NCI-H524 (cell line): ENCODE measurements around the gene GPR162.
A peak's percentile ranks its signal among the peaks of the same experiment; 100 is the strongest.
"Not testable (repeated sequence)": the region's sequence is repeated elsewhere in the genome, so short reads cannot be mapped to it uniquely, and the experiment has no call there.

Source experiments
- DNase-seq, 2 experiments: peaks; one replicate each; lab custom pipeline; 2025; lab: John Stamatoyannopoulos, UW

Gene GPR162

DNA sequence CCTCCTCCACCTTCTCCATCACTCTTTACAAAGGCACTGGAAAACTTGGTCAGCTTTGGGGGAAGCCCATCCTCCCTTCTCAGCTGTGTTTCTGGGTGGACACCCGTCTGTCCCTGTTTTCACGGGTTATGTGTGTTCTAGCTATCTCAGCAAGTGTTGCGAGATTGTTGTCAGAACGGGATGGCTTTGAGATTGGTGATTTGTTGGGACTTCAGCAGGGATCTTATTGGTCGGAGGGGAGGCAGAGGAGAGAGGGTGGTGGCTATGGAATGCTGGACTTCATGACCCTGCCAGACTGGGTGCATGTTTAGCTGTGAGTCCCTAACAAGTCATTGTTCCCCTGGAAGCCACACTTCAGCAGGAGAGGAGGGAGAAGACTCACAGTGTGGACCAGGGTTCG lies 32.4 kb downstream of the GPR162 start:
- no peak for DNase-seq

- DNase-seq = no peak
Observed at GRCh38 chr12:6855322-6855721, 33.7 kb downstream of the GPR162 start.

DNA sequence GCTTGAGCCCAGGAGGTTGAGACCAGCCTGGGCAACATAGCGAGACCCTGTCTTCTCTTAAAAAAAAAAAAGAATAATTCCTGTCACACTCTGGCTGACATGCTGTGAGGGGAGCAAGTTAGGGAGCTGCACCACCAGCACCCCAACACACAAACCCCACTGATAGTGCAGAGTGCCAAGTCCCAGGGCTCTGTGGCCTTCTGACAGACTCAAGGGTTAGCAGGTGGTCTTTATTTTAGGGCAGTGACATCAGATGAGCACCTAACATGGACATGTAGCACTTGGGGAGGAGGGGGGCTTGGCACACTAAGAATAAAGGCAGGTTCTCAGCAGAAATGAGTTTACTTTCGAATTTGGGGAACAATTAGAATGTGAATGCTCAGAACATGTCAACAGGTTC lies 37.2 kb downstream of the GPR162 start:
- no peak for DNase-seq

DNA sequence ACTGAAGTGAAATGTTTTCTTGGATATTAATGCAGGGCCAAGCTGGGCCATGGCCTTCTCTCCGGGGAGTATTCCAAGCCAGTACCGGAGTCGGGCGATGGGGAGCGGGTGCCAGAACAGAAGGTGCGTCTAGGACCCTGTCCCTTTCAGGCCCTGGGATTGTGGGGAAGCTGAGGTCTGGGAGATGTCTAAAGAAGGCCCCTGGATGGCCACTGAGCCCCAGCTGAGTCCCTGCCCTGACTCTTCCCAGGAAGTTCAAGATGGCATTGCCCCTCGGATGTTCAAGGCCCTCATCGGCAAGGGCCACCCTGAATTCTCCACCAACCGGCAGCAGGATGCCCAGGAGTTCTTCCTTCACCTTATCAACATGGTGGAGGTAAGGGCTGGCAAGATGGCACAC lies 38.5 kb downstream of the GPR162 start:
- DNase-seq = no peak

DNA sequence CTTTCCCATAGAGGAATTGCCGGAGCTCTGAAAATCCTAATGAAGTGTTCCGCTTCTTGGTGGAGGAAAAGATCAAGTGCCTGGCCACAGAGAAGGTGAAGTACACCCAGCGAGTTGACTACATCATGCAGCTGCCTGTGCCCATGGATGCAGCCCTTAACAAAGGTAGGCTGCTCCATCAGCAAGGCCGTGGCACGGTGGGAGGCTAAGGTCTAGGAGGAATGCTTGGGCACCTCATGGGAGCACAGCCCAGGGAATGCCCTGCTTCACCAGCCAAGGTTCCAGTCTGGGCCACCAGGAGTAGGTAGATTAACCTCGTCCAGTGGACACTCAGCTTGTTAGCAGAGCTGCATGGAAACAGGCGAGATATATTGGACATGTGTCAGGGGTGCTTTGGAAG lies 39.3 kb downstream of the GPR162 start:
- no peak for DNase-seq

DNA sequence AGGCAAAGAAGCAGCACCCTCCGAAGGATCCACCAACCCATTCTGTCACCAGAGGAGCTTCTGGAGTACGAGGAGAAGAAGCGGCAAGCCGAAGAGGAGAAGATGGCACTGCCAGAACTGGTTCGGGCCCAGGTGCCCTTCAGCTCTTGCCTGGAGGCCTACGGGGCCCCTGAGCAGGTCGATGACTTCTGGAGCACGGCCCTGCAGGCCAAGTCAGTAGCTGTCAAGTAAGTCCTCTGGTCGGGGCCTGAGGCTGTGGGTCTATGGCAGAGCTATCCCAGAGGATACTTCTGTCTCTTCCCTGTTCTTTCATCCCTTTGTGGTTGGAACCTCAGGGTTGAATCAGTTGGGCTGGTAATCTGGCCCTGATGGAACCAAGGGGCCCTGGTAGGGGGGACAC lies 39.8 kb downstream of the GPR162 start:
- DNase-seq = no peak

DNA sequence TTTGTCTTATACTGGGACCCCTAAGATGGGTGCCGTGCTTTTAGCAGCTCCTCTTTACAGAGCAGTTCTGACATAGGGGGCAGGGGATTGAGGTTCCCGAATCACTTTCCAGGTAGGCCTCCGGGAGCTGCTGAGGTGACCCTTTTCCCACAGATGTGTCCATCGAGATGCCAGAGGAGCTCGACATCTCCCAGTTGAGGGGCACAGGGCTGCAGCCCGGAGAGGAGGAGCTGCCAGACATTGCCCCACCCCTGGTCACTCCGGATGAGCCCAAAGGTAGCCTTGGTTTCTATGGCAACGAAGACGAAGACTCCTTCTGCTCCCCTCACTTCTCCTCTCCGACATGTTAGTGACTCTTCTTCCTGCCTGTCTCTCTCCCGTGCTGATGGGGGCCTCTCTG lies 41.4 kb downstream of the GPR162 start:
- DNase-seq = no peak

- DNase-seq = no peak
Observed at GRCh38 chr12:6863586-6864321, 42.1 kb downstream of the GPR162 start.

DNA sequence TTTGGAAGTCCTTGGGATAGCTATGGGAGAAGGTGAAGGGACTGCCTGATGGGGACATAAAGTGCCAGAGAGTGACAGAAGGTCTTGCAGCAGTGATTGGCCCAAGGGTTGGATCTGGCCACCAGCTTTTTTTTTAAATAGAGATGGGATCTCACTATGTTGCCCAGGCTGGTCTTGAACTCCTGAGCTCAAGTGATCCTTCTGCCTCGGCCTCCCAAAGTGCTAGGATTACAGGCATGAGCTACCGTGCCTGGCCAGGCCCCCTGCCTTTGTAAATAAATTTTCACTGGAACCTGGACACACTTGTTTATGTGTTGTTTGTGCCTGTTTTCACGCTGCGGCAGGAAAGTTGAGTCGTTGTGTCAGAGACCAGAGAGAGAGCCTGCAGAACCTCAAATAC lies 43.7 kb downstream of the GPR162 start:
- DNase-seq = not testable (repeated sequence)

GRCh38 chr12:6866163-6866919 lies 44.7 kb downstream of the GPR162 start:
- no peak for DNase-seq

GRCh38 chr12:6866920-6867412 lies 45.3 kb downstream of the GPR162 start:
- peak in 1 of 2 experiments; percentile 25 for DNase-seq

DNA sequence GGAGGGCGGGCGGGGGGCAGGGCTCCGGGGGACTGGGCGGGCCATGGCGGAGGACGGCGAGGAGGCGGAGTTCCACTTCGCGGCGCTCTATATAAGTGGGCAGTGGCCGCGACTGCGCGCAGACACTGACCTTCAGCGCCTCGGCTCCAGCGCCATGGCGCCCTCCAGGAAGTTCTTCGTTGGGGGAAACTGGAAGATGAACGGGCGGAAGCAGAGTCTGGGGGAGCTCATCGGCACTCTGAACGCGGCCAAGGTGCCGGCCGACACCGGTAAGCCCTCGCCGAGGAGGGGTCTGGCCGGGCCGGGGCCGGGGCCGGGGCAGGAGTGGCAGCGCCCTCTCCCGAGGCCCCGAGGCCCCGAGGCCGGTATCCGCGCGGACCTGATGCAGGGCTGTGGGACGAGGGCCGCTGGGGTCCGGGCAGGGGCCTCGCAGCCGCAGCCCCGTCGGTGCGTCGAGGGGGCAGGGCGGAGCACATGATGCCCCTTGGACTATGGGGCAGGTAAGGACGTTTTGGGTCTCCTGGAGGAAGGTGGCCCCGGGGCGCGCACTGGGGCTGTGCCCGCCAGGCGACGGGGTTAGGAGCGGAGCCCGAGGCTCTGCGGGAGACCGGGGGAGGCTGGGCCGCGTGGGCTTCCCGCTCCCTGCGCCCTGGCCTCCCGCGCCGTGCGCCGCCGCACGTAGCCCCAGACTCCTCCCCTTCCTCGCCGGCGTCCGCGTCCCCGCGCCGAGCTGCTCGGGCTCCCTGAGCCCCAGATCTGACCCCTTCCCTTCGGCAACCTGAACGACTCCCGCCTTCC lies 46.0 kb downstream of the GPR162 start, which contains the start of gene TPI1:
TPI1 (plus strand) TSS at position 119 of the 798 bp plus-strand sequence; CDS start at position 155, 36 bp downstream.
- peak in 1 of 2 experiments; percentile 68 for DNase-seq

DNA sequence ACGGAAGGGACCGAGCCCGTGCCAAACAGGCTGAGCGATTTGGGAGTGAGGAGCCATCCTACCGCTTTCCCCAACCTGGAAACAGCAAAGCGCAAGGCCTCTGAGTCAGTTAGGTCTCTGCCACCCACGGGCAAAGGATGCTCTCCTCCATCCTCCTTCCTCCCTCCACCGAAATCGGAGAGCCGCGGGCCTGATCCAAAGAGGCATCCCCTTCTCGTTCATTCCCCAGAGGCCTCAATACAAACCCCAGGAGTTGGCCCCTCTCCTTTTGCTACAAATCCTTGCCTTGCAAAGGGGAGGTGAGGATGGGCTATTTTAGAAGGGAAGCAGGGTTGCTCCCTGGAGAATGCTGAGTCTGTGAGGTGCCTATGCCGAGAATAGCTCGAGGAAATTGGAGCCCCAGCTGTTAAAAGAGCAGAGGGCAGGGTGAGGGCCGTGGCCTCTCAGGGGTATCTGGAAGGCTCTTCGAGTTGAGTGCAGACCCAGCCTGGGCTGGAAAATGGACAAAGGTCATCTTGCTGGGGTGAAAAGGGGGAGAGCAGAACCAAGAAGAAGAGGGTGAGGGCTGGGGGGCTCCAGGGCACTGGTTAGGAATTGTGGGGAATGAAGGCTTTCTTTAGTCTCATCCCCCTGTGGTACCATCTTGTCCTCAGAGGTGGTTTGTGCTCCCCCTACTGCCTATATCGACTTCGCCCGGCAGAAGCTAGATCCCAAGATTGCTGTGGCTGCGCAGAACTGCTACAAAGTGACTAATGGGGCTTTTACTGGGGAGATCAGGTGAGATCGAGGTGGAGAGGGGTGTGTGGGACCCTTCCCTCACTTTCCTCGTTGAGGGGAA lies 46.8 kb downstream of the GPR162 start:
- peak in 1 of 2 experiments; percentile 27 for DNase-seq

DNA sequence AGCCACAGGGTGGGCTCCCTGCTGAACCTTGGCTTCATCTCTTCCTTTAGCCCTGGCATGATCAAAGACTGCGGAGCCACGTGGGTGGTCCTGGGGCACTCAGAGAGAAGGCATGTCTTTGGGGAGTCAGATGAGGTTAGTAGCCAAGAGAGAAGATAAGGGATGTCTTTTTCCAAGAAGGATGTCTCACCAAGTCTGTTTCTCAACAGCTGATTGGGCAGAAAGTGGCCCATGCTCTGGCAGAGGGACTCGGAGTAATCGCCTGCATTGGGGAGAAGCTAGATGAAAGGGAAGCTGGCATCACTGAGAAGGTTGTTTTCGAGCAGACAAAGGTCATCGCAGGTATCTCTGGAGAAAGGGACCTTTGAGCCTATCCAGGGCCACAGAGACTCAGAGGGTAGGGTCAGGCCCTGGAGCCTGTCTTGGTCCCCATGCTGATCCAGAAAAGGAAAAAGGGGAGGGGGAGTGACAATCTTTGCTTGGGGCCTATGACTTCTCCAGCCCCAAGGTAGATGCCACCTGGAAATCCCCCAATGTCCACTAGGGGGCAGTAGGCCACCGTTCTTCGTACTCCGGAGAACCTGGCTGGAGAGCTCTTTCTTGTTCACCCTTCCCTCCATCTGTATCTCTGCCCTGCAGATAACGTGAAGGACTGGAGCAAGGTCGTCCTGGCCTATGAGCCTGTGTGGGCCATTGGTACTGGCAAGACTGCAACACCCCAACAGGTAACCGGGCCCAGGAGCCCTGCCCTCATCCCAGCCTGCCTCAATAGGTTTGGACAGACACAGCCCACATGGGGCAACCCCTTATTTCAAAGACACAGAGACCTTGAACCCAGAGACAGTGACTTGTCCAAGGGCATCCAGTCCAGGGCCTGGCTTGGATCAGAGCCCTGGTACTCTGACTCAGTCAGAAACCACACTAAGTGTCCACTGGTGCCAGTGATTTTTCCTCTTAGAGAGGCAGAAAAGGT lies 47.7 kb downstream of the GPR162 start:
- peak; percentile 56 to 76 for DNase-seq

- DNase-seq = not testable (repeated sequence)
Observed at GRCh38 chr12:6870304-6870703, 48.7 kb downstream of the GPR162 start.

DNA sequence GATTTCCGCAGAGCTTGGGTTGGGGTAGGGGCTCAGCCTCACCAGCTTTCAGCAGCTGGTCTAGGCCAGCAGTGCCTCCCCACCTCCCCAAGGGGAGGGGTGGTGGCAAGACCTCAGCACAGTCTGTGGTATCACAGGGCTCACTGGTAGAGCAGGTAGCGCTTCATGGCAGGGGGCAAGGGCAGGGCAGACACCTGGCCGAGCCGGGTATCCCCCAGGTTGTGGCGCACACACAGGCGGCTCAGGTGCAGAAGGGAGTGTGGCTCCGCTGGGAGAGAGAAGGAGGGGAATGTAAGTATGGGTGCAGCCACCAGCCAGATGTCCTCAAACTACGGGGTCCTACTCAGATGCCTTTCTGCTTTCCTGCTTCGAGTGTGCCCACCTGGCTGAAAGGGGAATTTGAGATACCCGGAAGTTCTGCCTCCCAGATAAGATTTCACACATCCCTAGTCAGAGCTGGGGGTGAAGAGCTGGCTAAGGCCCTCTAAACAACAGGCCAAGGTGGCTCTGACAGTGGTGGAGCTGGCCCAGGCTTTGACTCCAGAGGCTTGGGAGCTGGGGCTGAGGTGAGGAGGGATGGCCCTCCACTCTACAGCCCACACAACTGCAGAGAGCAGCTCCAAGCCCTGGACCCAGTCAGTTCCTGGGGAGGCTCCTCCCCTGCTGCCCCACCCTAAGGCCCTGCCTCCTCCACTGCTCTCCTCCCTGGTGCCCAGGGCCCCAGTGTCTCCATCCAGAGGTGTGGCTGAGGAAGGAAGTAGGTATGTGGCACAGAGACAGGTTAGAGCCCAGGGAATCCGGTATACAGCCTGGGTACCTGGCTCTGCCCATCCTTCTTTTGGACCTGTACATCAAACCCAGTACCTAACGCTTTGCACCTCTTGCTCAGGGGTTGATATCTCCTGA lies 49.7 kb downstream of the GPR162 start:
- peak in 1 of 2 experiments; percentile 40 for DNase-seq

DNA sequence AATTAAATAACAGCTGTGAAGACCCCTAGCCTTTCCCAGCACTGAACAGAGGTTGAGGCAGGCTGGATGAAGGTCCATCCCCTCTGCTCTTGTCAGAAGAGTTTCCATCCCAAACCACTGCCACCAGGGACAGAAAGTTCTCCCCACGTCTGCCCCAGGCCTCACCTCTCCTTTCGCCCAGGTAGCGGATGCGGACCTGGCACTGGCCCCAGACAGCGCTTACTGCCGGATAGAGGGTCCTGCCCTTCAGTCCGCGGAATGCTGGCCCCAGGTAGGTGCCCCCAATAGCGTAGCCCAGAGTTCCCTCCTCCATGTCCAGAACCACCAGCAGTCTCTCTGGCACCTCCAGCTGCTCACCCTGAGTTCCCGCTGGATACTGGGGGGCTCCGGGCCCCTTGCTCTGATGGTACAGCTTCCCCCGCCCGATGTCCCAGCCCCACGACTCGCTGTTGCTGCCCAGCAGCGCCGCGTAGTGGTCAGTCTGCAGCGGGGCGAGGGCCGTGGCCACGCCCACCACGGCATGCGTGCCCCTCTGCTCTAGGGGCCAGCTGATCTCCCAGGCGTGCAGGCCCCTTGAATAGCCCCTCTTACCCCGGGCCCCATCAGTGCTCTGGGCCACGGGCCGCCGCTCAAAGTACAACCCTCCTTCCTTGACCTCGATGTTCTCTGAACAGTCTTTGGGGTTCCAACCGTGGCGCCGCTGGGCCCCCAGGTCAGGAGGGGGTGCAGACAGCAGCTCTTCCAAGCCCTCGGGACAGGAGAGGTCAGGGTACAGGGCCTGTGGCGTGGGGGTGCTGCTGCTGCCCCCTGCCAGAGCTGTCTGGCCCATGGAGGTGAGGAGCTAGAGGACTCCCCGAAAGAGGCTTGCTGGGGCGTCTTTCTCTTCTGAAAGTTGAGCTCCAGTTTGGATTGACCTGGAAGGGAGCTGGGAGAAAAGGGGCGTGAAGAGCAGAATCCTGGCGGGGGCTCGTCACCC lies 50.7 kb downstream of the GPR162 start:
- DNase-seq = peak; percentile 22 to 74
